ENCODE measurements around the gene TNPO2. TPM values are rescaled to one million over a fixed set of nuclear protein-coding genes. Genes with fewer than 3 reads are reported as not detected.

TNPO2 gene
- total and polyA plus RNA-seq, 2 of the 13 experiments (the other 11 are each of a cell fraction or from before 2014, with no cell fraction given) = 31.7 to 61.0 TPM

- TF ChIP-seq ZNF225 (CRISPR knock-in tag; IDR thresholded peaks at IDR 0.05) = peak; percentile 24; the same call in 1 of the 2 replicates
- 0 out of 2 replicates have a peak, but pooled peaks have one; percentile 41 for TF ChIP-seq SNAI1 (CRISPR knock-in tag; IDR thresholded peaks at IDR 0.05; ENCODE audit: borderline replicate concordance)
- TF ChIP-seq ZNF788 (CRISPR knock-in tag; IDR thresholded peaks at IDR 0.05; ENCODE audit: borderline replicate concordance) = peak; percentile 93; the same call in 1 of the 2 replicates
- peak; percentile 70; the same call in 1 of the 2 replicates for TF ChIP-seq NFKB2 (CRISPR knock-in tag; IDR thresholded peaks at IDR 0.05; ENCODE audit: borderline replicate concordance)
- peak; percentile 76 for TF ChIP-seq IKZF4 (CRISPR knock-in tag; IDR thresholded peaks at IDR 0.05; ENCODE audit: borderline replicate concordance, low read depth, not compliant biosample characterization)
- TF ChIP-seq, protein P1, sequence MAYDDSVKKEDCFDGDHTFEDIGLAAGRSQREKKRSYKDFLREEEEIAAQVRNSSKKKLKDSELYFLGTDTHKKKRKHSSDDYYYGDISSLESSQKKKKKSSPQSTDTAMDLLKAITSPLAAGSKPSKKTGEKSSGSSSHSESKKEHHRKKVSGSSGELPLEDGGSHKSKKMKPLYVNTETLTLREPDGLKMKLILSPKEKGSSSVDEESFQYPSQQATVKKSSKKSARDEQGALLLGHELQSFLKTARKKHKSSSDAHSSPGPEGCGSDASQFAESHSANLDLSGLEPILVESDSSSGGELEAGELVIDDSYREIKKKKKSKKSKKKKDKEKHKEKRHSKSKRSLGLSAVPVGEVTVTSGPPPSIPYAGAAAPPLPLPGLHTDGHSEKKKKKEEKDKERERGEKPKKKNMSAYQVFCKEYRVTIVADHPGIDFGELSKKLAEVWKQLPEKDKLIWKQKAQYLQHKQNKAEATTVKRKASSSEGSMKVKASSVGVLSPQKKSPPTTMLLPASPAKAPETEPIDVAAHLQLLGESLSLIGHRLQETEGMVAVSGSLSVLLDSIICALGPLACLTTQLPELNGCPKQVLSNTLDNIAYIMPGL (CRISPR knock-in tag; IDR thresholded peaks at IDR 0.05; ENCODE audit: borderline replicate concordance in 1 of 2, low read depth in 1 of 2) = peak; percentile 42 to 56; a peak in 2 of 4 replicates
- peak; percentile 63 for TF ChIP-seq POGZ (CRISPR knock-in tag; IDR thresholded peaks at IDR 0.05)
- no peak for TF ChIP-seq ZNF460 (CRISPR knock-in tag; IDR thresholded peaks at IDR 0.05; ENCODE audit: borderline replicate concordance)
- TF ChIP-seq ZNF703 (CRISPR knock-in tag; IDR thresholded peaks at IDR 0.05; ENCODE audit: borderline replicate concordance) = no peak
- TF ChIP-seq ZNF33B (CRISPR knock-in tag; IDR thresholded peaks at IDR 0.05) = peak; percentile 50; the same call in 1 of the 2 replicates
- no peak for TF ChIP-seq ZNF615 (CRISPR knock-in tag; IDR thresholded peaks at IDR 0.05; ENCODE audit: borderline replicate concordance)
- TF ChIP-seq POLR2A (IDR thresholded peaks at IDR 0.05; ENCODE audit: insufficient read depth in 1 of 2, low read depth in 2 of 2, low read length in 2 of 2) = peak; percentile 65 to 85
- no peak for TF ChIP-seq ZXDC (CRISPR knock-in tag; IDR thresholded peaks at IDR 0.05)
- TF ChIP-seq GATA4 (IDR thresholded peaks at IDR 0.05; ENCODE audit: borderline replicate concordance, low read depth) = no peak
- TF ChIP-seq JUNB (CRISPR knock-in tag; IDR thresholded peaks at IDR 0.05; ENCODE audit: borderline replicate concordance) = no peak
- TF ChIP-seq SALL1 (CRISPR knock-in tag; IDR thresholded peaks at IDR 0.05) = peak; percentile 81
- TF ChIP-seq SMAD1 (CRISPR knock-in tag; IDR thresholded peaks at IDR 0.05; ENCODE audit: borderline replicate concordance, low read depth) = no peak
- no peak for TF ChIP-seq HES4 (CRISPR knock-in tag; IDR thresholded peaks at IDR 0.05; ENCODE audit: borderline replicate concordance)
- TF ChIP-seq PAWR (CRISPR knock-in tag; IDR thresholded peaks at IDR 0.05; ENCODE audit: borderline replicate concordance) = no peak
- TF ChIP-seq ZNF34 (CRISPR knock-in tag; IDR thresholded peaks at IDR 0.05; ENCODE audit: borderline replicate concordance) = peak; percentile 7; the same call in 1 of the 2 replicates
- TF ChIP-seq PLRG1 (conservative IDR thresholded peaks at IDR 0.05) = no peak
- no peak for TF ChIP-seq FIP1L1 (IDR thresholded peaks at IDR 0.05; ENCODE audit: borderline replicate concordance, insufficient read depth, low read depth, low read length)
- no peak for TF ChIP-seq ZNF724P (CRISPR knock-in tag; IDR thresholded peaks at IDR 0.05; ENCODE audit: borderline replicate concordance)
- TF ChIP-seq BRD4 (CRISPR knock-in tag; IDR thresholded peaks at IDR 0.05) = peak; percentile 71; the same call in 1 of the 2 replicates
- peak; percentile 83 for TF ChIP-seq HCFC1 (IDR thresholded peaks at IDR 0.05; ENCODE audit: low read depth, low read length)
These were observed 27.1 kb downstream of the TNPO2 start, which contains the start of gene FBXW9 (continued) for GRCh38 chr19:12696366-12697335.
